CD1c-positive myeloid dendritic cell (primary cell): Measurements from ENCODE around the gene PGBD1.

Source experiments
- DNase-seq: peaks from one replicate; pipeline ENCODE4 v3.0.0-alpha.2; 2016; ENCODE audit errors: extremely low spot score

Gene PGBD1, protein sequence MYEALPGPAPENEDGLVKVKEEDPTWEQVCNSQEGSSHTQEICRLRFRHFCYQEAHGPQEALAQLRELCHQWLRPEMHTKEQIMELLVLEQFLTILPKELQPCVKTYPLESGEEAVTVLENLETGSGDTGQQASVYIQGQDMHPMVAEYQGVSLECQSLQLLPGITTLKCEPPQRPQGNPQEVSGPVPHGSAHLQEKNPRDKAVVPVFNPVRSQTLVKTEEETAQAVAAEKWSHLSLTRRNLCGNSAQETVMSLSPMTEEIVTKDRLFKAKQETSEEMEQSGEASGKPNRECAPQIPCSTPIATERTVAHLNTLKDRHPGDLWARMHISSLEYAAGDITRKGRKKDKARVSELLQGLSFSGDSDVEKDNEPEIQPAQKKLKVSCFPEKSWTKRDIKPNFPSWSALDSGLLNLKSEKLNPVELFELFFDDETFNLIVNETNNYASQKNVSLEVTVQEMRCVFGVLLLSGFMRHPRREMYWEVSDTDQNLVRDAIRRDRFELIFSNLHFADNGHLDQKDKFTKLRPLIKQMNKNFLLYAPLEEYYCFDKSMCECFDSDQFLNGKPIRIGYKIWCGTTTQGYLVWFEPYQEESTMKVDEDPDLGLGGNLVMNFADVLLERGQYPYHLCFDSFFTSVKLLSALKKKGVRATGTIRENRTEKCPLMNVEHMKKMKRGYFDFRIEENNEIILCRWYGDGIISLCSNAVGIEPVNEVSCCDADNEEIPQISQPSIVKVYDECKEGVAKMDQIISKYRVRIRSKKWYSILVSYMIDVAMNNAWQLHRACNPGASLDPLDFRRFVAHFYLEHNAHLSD

DNA sequence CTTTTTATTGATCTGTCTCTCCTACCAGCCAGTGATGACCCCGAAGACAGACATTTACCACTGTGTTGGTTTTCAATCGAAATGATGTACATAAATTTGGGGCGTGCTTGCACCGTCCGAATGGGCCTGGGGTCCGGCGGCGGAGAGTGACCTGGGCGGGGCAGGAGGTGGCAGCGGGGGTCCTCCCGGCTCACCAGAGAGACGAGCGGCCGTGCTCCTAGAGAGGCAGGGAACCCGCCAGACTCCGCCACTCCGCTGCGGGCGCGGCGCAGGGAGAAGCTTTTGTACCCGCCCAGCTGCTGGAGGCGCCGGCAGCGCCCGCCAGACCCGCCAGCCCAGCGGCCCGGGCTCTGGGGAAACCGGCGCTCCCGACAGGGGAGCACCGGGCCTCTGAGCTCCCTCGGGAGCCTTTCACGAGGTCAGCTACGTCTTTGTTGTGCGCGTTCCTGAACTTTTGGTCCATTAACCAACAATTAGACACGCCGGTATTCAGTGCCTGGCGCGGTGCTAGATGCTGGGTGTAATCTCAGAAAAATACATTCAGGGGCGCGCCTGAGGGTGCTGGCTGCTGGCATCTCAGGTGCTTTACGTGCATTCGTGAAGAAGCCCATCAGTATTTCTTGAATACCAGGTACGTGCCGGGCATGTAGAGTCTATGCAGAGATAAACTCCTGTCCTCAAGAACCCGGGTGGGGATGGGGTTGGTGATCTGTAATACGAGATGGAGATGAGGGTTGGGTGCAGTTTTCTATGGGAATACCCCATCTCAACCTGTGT lies at the start of gene PGBD1:
TSS of gene PGBD1 (plus strand) at position 285 of the 777 bp plus-strand sequence. CDS start 2,242 bp downstream, outside the sequence.
- DNase-seq, result peak; percentile 30

DNA sequence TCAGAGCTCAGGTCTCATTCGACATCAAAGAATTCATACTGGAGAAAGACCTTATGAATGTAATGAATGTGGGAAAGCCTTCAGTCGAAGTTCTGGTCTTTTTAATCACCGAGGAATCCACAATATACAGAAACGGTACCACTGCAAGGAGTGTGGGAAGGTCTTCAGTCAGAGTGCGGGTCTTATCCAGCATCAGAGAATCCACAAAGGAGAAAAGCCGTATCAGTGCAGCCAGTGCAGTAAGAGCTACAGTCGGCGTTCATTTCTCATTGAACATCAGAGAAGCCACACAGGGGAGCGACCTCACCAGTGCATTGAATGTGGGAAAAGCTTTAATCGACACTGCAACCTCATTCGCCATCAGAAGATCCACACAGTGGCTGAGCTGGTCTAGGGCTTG lies 48.6 kb upstream of the PGBD1 start:
- DNase-seq, result no peak

DNA sequence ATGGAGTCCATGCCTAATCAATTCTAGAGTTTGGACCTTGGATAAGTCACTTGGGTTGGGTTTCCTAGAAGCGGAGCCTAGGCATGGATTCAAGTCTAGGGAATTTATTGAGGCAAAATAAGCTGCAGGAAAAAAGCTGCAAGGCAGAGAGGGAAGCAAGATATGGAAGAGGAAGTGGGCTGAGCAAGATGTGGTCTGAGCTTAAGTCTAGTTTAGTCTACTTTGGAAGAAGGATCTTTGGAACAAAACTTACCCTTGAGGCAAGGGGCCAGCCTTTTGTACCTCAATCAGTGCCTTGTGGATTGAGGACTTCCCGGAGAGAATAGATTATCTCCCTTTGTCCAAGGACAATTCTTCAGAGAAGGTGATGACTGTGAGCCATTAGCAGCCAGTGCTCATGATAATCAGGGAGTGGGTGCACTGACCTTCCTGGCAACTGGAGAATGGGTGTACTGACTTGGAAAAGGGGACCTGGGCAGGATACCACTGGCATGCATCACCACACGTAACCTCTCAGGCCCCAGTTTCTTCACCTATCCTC lies 45.4 kb upstream of the PGBD1 start:
- peak; percentile 22 for DNase-seq

DNA sequence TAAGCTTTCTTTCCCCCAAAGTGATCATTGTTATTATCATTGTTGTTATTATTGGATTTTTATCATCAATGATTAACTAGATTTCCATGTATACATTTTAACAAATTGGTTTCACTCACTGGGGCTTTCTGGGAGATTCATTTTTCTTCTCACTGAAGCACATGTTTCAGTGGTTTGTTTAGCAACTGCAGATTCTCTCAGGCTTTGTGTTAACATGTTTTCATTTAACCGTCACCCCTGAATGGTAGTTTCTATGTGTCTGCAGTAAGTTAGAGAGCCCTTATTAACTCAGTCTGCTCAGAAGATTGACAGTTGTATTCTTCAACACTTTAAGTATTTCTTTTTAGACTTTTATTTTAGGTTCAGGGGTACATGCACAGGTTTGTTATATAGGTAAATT lies 41.7 kb upstream of the PGBD1 start:
- DNase-seq, result no peak

DNA sequence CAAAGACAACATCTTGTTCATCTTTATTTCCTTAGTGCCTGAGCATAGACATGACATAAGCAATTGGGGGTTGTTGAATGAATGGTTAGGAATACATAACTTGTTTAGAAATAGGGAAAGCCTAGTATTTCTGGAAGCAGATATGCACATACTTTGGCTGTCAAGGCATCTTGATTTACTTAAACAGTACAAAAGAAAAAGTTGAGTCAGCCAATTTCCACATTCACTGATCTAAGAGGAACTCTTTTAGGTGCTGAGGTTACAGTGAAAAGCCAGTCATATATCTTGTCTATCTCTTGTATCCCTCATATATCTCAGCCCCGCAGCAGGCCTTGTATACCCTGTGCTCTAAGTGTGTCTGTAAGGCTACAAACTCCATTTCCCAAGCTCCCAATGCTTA lies 40.9 kb upstream of the PGBD1 start:
- DNase-seq, result no peak

DNA sequence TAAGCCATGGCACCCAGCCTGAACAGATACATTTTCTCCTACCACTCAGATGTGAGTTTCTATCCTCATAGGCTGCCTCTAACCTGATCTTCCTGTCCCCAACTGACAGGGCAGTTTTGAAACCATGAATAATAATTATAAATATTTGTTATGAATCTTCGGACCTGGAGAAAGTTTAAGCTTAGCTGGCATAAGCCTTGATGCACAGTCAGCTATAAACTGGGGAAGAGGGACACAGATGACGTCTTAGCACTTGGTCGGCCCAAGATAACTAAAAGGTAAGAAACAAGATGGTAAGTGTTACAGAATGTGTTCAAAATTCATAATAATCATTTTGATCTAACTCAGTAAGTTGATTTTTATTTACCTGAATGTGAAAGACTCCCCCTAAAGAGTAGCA lies 37.4 kb upstream of the PGBD1 start:
- no peak for DNase-seq

DNA sequence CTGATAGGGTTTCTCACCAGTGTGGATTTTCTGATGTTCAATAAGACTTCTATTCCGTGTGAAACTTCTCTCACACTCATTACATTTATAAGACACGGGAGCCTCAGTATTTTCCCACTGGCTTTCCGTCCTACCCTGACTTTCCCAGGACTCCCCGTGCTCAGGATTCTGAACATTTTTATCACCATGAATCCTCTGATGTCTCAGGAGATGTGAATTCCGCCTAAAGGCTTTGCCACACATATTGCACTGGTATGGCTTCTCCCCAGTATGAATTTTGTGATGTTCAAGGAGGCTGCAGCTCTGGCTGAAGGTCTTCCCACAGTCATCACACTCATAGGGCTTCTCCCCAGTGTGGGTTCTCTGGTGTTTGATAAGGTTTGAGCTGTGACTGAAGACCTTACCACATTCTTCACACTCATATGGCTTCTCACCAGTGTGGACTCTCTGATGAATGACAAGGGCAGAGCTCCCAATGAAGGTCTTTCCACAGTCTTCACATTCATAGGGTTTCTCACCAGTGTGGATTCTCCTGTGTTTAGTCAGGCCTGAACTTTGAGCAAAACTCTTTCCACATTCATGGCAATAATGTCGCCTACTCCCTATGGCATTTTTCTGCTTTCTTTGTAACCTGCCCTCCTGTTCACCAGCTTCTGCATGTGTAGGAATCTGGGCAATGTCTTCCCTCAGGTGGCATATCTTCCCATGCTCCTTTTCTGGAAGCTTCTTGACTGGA lies 36.0 kb upstream of the PGBD1 start:
- no peak for DNase-seq

DNA sequence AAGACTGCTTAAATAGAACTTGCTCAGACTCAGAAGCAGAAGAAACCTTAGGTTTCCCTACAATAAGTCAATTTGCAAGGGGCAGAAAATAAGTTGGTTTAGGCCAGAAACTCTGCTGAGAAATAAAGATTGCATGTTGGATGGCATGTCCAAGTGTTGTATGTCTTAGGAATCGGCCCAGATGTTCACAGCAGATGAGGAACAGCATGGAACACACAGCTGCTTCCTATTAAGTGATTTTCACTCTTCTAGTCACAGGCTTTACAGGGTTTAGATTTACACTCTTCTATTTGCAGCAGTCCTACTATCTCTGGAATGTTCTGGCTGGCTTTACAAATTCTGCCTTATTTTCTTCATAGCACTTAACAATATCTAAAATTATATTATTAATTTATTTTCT lies 32.5 kb upstream of the PGBD1 start:
- DNase-seq, result no peak

DNA sequence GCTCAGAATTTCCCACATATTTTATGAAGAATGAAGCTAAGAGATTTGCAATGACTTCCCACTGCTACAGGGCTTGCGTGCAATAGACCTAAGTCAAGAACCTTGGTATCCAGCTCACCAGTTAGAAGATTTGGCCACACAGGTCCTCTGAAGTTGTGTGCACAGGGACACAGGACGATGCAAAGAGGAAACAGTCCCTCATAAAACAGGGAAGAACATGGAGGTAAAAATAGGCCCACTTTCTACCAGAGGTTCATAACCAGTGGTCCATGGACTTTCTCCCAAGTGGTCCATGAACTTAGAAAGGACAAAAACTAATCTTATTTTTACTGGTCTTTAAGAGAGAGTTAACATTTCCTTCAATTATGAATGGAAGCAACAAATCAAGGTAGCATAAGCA lies 30.6 kb upstream of the PGBD1 start:
- DNase-seq, result no peak

DNA sequence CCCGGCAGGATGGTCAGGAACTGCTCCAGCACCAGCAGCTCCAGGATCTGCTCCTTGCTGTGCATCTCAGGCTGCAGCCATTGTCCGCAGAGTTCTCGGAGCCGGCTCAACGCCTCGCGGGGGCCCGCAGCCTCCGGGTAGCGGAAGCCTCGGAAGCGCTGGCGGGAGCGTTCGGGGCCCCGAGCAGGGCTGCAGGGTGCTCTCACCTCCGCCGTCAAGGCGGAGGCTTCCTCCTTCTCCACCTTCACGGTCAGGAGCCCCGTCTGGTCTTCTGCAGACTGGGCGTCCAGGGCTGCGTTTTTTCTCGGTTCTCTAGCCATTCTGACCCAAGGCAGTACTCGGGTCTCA lies 29.7 kb upstream of the PGBD1 start:
- DNase-seq, result peak; percentile 20

DNA sequence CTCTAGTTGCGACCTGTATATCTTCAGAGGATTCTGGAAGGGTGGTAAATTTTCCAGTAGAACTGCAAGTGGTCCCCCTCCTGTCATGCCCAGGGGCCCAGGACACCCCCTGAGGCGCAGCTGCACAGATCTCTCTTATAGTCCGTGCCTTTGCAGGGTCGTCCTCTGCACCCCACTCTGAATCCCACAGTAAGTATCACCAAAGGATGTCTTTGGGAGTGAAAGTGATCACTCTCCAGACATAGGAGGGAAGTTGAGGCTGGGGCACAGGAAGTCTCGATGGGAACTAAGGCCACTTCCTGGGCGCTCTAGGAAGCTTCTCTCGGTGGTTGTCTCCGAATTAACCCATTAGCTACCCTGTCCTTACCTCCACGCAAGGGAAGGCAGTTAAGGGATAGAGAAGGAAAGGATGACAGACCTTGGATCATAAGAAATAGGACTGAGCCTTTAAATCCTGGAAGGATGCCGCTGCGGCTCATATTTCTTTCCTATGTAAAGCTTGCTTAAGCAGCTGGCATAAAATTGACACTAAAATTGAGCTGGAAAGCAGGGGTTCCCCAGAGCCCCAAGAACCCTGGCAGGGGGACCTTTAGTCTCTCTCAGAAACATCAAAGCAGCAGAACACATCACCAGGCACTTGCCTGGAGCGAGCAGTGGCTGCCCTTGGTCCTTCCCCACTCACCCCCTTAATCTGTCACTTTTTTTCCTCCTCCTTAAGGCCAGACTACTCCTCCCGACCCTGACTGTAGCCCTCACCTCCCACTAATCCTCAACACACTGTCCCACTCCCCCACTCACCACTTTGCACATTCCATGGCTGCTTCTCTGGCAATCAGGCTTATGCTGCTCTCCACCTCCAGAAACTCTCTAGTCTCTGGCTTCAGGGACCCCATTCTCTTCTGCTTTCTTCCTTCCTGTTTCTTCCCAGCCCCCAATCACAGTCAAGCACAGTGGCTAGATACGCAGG lies 29.1 kb upstream of the PGBD1 start, which contains the start of gene ZKSCAN4:
TSS of gene ZKSCAN4 (minus strand) at position 261 of the 967 bp plus-strand sequence. CDS start 289 bp downstream, outside the sequence.
- DNase-seq, result peak; percentile 80

DNA sequence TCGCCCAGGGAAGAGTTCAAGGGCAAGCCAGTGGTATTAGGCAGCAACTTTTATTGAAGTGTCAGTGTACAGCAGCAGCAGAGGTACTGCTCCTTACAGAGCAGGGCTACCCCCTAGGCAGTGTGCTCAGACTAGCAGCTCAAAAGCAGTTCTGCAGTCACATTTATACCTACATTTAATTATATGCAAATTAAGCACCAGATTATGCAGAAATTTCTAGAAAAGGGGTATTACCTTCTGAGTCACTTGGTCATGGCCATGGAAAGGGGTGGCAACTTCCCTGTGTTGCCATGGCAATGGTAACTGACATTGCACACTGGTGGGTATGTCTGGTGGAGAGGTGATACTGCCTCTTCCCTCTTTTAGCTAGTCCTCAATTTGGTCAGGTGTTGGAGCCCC lies 27.3 kb upstream of the PGBD1 start:
- DNase-seq, result peak; percentile 18

DNA sequence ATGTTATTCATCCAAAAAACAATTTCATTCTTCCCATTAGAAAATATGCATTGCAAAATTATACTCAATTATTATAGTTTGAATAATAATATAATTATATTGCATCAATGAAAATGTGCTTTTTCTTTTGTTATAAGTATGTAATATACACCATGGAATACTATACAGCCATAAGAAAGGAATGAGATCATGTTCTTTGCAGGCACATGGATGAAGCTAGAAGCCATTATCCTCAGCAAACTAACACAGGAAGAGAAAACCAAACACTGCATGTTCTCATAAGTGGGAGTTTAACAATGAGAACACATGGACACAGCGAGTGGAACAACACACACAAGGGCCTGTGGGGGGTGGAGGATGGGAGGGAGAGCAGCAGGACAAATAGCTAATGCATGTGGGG lies 24.3 kb upstream of the PGBD1 start:
- no peak for DNase-seq

DNA sequence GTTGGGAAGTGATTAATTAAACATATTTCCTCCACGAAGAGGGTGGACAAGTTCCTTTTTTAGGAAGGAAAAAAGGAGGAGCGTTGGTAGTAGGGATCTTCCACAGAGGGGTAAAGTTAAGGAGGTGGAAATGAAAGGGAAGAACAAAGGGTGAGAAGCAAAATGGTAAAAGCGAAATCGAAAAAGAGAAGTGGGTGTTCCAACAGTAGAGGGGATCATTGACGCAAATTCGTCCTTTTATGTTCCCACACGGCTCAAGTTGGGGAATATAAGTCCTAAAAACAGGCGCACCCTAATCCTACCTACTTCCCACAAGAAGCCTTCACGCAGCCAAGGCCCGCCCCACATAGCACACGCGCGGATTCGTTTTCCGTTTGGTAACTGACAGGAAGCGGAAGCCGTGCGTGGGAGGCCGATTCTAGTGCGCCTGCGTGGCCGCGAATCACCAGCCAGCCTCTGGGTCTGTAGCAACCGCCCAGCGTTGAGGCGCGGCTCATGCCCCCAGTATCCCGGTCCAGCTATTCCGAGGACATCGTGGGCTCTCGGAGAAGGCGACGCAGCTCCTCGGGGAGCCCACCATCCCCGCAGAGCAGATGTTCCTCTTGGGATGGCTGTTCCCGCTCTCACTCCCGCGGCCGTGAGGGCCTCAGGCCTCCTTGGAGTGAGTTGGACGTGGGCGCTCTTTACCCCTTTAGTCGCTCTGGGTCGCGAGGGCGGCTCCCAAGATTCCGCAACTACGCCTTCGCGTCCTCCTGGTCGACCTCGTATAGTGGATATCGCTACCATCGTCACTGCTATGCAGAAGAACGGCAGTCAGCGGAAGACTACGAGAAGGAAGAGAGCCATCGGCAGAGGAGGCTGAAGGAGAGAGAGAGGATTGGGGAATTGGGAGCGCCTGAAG lies 22.2 kb upstream of the PGBD1 start, which contains the start of gene NKAPL:
TSS of gene NKAPL (plus strand) at position 421 of the 901 bp plus-strand sequence. CDS start at position 496, 75 bp downstream.
- peak; percentile 90 for DNase-seq

DNA sequence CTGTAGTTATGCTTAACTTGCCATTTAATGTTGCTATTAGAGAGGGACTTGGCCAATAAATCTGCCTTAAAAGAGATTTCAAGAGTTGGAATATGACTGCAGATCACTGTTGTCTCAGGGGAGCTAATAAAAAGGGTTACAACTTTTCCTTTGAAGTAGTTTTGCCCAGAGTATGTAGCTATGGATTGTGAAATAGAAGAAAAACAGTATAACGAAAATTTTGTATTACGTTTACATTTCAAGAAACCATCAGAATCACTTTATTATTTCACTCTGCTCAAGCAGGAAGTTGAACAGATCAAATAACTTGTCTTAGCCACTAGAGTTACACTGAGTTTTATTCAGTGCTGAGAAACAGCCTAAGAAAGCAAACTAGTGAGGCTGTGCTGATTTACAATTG lies 17.4 kb upstream of the PGBD1 start:
- no peak for DNase-seq

DNA sequence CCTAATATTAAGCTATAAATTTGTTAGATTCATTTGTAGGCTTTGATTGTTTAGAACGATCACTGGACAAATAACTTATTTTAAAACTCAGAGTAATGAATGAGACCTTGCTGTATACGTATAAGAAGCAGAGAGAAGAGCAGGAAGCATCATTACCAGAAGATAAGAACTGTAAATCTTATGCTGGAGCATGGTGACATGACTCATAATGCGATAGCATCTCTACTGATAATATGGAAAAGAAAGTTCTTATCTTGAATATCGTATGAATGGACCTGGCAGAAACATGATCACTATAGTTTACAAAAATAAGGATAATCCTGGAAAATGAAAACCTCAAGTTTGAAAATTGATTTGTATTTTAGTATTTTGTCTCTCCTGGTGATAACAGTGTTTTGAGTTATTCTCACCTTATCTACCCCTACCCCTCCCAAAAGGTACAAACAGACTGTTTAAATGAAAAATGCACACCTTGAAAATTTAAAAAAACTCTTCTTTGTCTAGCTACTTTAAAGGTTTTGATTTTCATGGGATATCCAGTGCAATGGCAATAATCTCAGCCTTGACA lies 16.5 kb upstream of the PGBD1 start:
- no peak for DNase-seq

DNA sequence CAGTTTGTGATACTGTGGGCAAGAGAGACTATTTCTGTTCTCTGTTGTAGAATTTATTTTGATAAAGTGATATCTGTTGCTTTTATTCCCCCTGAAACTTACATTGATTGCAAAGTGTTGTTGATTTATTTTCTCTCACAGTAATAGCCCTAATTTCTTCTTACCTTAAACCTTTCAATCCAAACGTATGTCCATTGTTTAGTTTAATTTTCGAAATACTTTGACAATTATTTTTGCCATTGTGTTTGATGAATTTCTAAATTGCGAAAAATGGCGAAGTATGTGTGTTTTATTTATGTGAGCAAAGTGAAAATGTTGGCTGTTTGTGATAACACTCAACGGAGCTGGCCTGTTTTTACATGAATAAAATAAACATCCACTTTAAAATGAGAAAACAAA lies 14.8 kb upstream of the PGBD1 start:
- no peak for DNase-seq

DNA sequence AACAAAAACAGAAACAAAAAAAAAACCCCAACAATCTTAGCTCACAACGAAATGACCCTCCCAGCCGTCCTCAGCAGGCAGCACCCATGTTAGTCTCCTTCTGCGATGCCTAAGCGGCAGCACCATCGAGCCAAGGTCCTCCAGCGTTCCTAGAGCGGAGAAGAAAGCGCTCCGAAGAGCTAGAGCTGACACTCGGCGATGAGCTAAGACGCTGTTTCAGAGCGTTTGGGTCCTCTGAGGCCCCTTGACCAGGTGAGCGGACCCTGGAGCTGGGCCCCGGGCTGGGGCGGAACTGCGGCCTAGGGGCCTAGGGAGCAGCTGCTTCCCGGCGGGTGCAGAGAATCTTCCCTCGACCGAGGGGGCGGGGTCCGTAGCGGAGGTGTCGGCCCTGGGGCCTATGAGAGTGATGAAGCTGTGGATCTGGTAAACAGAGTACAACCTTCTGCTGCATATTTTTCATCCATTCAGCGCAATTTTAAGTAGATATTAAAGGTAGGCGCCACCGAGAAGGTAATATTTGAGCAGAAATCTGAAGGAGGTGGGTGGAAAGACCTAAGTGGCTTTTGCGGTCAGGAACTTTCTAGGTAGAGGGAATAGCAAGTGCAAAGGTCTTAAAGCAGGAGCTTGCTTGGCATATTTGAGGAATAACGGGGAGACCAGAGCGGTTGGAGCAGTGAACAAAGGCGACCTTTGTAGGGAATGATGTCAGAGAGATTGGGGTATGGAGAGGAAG lies 14.2 kb upstream of the PGBD1 start, which contains the start of gene ZSCAN26:
TSS of gene ZSCAN26 (plus strand) at position 182 of the 733 bp plus-strand sequence. CDS start 4,777 bp downstream, outside the sequence.
- DNase-seq, result peak; percentile 83
